Measurements from ENCODE around the gene KCNK2. TPM values are rescaled to one million over a fixed set of nuclear protein-coding genes. Genes with fewer than 3 reads are reported as not detected.

KCNK2 gene
- total RNA-seq, 1 experiment from 2014 or later = 0.44 TPM

DNA sequence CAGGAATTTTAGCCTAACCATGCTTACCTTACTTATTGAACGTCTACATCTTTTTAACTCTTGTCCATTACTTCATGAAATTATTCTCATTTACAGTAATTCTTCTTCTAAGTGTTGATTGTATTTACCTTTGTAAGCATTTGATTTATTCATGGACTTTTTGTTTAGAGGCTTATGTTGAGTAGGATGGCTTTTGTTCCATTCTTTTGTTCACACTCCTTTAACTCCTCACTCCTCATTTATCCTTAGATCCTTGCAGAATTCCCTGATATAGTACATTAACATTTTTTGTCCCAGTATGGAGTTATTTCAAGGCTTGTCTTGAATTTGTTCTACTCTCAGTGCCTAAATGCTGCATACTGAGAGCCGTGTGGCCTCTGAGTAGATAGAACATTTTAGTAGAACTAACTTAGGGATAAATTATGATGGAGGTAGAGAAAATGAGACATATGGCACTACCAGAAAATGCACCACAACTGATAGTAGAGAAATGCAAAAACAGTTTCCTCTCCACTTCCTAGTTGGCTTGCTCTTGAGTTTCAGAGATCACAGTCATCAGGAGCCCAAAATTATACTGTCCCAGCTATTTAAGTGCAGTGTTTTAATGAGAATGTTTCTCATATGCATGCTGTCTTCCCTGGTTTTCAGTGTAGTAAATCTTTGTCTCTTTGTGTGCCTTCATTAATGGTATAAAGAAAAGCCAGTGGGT lies 69.5 kb downstream of the KCNK2 start:
- no peak for DNase-seq
- H3K27me3 ChIP-seq (ENCODE audit: insufficient read depth, low read length) = no peaks in the 10 kb centered on the region
- H3K9me3 ChIP-seq (ENCODE audit: control insufficient read depth, low read depth, low read length) = no peaks in the 10 kb centered on the region
- Mint-ChIP-seq H3K4me3 (no peak overlapping the region), H3K36me3 (ENCODE audit: insufficient read depth in 1 of 3, low read depth in 3 of 3) (no peaks in the 10 kb centered on the region; a peak in 1 of 7 replicates), H3K4me1 (peaks cover 6% of the 10 kb centered on the region in 2 experiments), H3K27ac (no peak overlapping the region; a peak in 1 of 7 replicates), H3K27me3 (ENCODE audit: low read depth) (no peaks in the 10 kb centered on the region), H3K9me3 (no peaks in the 10 kb centered on the region)
- H2BK15ac ChIP-seq (ENCODE audit: low read depth, low read length) = no peak overlapping the region
- no CpG with 5 or more reads among the region's 2 CpGs for WGBS (ENCODE audit: extremely low coverage, insufficient read length, low lambda C conversion rate)
- H3K23me2 ChIP-seq (ENCODE audit: insufficient read length, low read depth, low read length, poor library complexity, severe bottlenecking) = no peaks in the 10 kb centered on the region
- no peaks in the 10 kb centered on the region for H3K79me1 ChIP-seq (ENCODE audit: insufficient read depth, low read depth, low read length, poor library complexity, severe bottlenecking)
- TF ChIP-seq, protein P1, sequence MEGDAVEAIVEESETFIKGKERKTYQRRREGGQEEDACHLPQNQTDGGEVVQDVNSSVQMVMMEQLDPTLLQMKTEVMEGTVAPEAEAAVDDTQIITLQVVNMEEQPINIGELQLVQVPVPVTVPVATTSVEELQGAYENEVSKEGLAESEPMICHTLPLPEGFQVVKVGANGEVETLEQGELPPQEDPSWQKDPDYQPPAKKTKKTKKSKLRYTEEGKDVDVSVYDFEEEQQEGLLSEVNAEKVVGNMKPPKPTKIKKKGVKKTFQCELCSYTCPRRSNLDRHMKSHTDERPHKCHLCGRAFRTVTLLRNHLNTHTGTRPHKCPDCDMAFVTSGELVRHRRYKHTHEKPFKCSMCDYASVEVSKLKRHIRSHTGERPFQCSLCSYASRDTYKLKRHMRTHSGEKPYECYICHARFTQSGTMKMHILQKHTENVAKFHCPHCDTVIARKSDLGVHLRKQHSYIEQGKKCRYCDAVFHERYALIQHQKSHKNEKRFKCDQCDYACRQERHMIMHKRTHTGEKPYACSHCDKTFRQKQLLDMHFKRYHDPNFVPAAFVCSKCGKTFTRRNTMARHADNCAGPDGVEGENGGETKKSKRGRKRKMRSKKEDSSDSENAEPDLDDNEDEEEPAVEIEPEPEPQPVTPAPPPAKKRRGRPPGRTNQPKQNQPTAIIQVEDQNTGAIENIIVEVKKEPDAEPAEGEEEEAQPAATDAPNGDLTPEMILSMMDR (conservative IDR thresholded peaks at IDR 0.05) = no peak
- H4K91ac ChIP-seq (ENCODE audit: insufficient read length, low read depth, low read length) = no peak overlapping the region
- no peak overlapping the region for H2AK5ac ChIP-seq (ENCODE audit: insufficient read length, low read length)
- H2BK20ac ChIP-seq (ENCODE audit: low read depth, low read length, poor library complexity, severe bottlenecking) = no peak overlapping the region
- no peak overlapping the region for H2AFZ ChIP-seq (ENCODE audit: low read length)
- no peaks in the 10 kb centered on the region for H4K20me1 ChIP-seq (ENCODE audit: control insufficient read depth, insufficient read depth, insufficient read length)
- no peaks in the 10 kb centered on the region for H3K79me2 ChIP-seq (ENCODE audit: insufficient read depth, low read length)
- no peak overlapping the region for H3K27ac ChIP-seq (ENCODE audit: insufficient read length, low read depth, low read length)
- no peak overlapping the region for H3K14ac ChIP-seq (ENCODE audit: insufficient read depth, low read length)
- H4K5ac ChIP-seq (ENCODE audit: insufficient read length, low read depth, low read length) = no peak overlapping the region
- no peak overlapping the region for H3K4me2 ChIP-seq (ENCODE audit: insufficient read depth, insufficient read length, low read length)
- H2BK5ac ChIP-seq (ENCODE audit: insufficient read length, low read length) = no peak overlapping the region
- no peak overlapping the region for H3K9ac ChIP-seq (ENCODE audit: extremely low read depth, insufficient read length, low read length)
- H2BK12ac ChIP-seq (ENCODE audit: insufficient read length, low read depth, low read length) = no peak overlapping the region
- no peaks in the 10 kb centered on the region for H3K4me1 ChIP-seq (ENCODE audit: insufficient read depth, low read length)
- no peak overlapping the region for H3T11ph ChIP-seq (ENCODE audit: low read length)
- no peak overlapping the region for H3K56ac ChIP-seq (ENCODE audit: insufficient read length, low read depth, low read length)
- no peak overlapping the region for H3K4ac ChIP-seq (ENCODE audit: low read depth, low read length)
- no peak overlapping the region for H4K8ac ChIP-seq (replicated peaks; ENCODE audit: insufficient read length, low read depth, low read length)
- H3K23ac ChIP-seq (ENCODE audit: insufficient read length, low read depth, low read length) = no peak overlapping the region
- no peak overlapping the region for H2BK120ac ChIP-seq (ENCODE audit: low read depth, low read length, poor library complexity, severe bottlenecking)
- H3K18ac ChIP-seq (ENCODE audit: insufficient read length, low read depth, low read length) = no peak overlapping the region
